Measurements from ENCODE around the gene NEU2. TPM values are rescaled to one million over a fixed set of nuclear protein-coding genes. Genes with fewer than 3 reads are reported as not detected.
A peak's percentile ranks its signal among the peaks of the same experiment; 100 is the strongest.

Gene NEU2
- total and polyA plus RNA-seq, 10 of the 15 experiments (the other 5 are each of a cell fraction or from before 2014, with no cell fraction given) = not detected

- TF ChIP-seq HSF1 (IDR thresholded peaks at IDR 0.05; ENCODE audit: low read depth, low read length) = no peak
- peak; percentile 23 for TF ChIP-seq KLF5 (IDR thresholded peaks at IDR 0.05; ENCODE audit: partially characterized antibody)
- TF ChIP-seq USF2 (IDR thresholded peaks at IDR 0.05; ENCODE audit: borderline replicate concordance, low read depth, low read length) = no peak; the same call in 1 of the 2 replicates
- no peak for TF ChIP-seq SUPT20H (IDR thresholded peaks at IDR 0.05; ENCODE audit: borderline replicate concordance, control insufficient read depth, low read depth, low read length)
- no peak for TF ChIP-seq ELK1 (IDR thresholded peaks at IDR 0.05; ENCODE audit: low read depth, low read length)
- TF ChIP-seq RB1 (IDR thresholded peaks at IDR 0.05; ENCODE audit: borderline replicate concordance) = no peak
- peak; percentile 82 for TF ChIP-seq TCF12 (IDR thresholded peaks at IDR 0.05; ENCODE audit: low read depth, low read length)
- peak; percentile 91 for TF ChIP-seq PAX5 (IDR thresholded peaks at IDR 0.05; ENCODE audit: borderline replicate concordance, low read depth, low read length)
- TF ChIP-seq ATF7 (IDR thresholded peaks at IDR 0.05; ENCODE audit: low read depth) = peak; percentile 86
- TF ChIP-seq, protein P1, sequence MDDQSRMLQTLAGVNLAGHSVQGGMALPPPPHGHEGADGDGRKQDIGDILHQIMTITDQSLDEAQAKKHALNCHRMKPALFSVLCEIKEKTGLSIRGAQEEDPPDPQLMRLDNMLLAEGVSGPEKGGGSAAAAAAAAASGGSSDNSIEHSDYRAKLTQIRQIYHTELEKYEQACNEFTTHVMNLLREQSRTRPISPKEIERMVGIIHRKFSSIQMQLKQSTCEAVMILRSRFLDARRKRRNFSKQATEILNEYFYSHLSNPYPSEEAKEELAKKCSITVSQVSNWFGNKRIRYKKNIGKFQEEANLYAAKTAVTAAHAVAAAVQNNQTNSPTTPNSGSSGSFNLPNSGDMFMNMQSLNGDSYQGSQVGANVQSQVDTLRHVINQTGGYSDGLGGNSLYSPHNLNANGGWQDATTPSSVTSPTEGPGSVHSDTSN (IDR thresholded peaks at IDR 0.05; ENCODE audit: insufficient replicate concordance, low read depth, low read length) = peak; percentile 17
- TF ChIP-seq, protein P2, sequence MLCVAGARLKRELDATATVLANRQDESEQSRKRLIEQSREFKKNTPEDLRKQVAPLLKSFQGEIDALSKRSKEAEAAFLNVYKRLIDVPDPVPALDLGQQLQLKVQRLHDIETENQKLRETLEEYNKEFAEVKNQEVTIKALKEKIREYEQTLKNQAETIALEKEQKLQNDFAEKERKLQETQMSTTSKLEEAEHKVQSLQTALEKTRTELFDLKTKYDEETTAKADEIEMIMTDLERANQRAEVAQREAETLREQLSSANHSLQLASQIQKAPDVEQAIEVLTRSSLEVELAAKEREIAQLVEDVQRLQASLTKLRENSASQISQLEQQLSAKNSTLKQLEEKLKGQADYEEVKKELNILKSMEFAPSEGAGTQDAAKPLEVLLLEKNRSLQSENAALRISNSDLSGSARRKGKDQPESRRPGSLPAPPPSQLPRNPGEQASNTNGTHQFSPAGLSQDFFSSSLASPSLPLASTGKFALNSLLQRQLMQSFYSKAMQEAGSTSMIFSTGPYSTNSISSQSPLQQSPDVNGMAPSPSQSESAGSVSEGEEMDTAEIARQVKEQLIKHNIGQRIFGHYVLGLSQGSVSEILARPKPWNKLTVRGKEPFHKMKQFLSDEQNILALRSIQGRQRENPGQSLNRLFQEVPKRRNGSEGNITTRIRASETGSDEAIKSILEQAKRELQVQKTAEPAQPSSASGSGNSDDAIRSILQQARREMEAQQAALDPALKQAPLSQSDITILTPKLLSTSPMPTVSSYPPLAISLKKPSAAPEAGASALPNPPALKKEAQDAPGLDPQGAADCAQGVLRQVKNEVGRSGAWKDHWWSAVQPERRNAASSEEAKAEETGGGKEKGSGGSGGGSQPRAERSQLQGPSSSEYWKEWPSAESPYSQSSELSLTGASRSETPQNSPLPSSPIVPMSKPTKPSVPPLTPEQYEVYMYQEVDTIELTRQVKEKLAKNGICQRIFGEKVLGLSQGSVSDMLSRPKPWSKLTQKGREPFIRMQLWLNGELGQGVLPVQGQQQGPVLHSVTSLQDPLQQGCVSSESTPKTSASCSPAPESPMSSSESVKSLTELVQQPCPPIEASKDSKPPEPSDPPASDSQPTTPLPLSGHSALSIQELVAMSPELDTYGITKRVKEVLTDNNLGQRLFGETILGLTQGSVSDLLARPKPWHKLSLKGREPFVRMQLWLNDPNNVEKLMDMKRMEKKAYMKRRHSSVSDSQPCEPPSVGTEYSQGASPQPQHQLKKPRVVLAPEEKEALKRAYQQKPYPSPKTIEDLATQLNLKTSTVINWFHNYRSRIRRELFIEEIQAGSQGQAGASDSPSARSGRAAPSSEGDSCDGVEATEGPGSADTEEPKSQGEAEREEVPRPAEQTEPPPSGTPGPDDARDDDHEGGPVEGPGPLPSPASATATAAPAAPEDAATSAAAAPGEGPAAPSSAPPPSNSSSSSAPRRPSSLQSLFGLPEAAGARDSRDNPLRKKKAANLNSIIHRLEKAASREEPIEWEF (IDR thresholded peaks at IDR 0.05; ENCODE audit: insufficient replicate concordance, low read depth, low read length) = peak; percentile 100
- TF ChIP-seq SPI1 (IDR thresholded peaks at IDR 0.05; ENCODE audit: borderline replicate concordance, insufficient read depth, low read depth, low read length) = peak; percentile 93
- peak; percentile 95 for TF ChIP-seq BCL11A (IDR thresholded peaks at IDR 0.05; ENCODE audit: low read depth, low read length)
- TF ChIP-seq RFX5 (IDR thresholded peaks at IDR 0.05; ENCODE audit: low read depth, low read length) = no peak
- peak; percentile 98 for TF ChIP-seq MEF2A (IDR thresholded peaks at IDR 0.05; ENCODE audit: insufficient read depth, low read depth, low read length)
- peak; percentile 87 for TF ChIP-seq ZNF24 (IDR thresholded peaks at IDR 0.05)
- TF ChIP-seq EED (IDR thresholded peaks at IDR 0.05; ENCODE audit: low read depth) = peak; percentile 93
- 0 out of 2 replicates have a peak, but pooled peaks have one; percentile 32 for TF ChIP-seq TAF1 (IDR thresholded peaks at IDR 0.05; ENCODE audit: borderline replicate concordance, low read depth, low read length)
Measured at GRCh38 chr2:233082222-233082930, 49.9 kb downstream of the NEU2 start (continued).
